CD4-positive, alpha-beta memory T cell (primary cell): Measurements from ENCODE around the gene CD68. TPM values are rescaled to one million over a fixed set of nuclear protein-coding genes. Genes with fewer than 3 reads are reported as not detected.

ENCODE experiments used
- CTCF ChIA-PET: fragments of 350-600 bp; sonication (Branson Sonifier 250); formaldehyde crosslinking; loops from one replicate; lab custom pipeline; 2021; ENCODE audit warnings: inconsistent platforms; ENCODE audit not compliant: partially characterized antibody; lab: Charles Lee
- POLR2A ChIA-PET: fragments of 350-600 bp; sonication (Branson Sonifier 250); formaldehyde crosslinking; loops from one replicate; lab custom pipeline; 2021; ENCODE audit not compliant: partially characterized antibody; lab: Charles Lee
- DNase-seq, 5 donors: peaks; one replicate each; pipeline versions ENCODE4 v3.0.0 to v3.0.0-alpha.2; 2020 to 2022; ENCODE audit warnings: mixed read lengths in 1 of 5
- H3K27ac ChIP-seq: one replicate; pipeline ENCODE4 v1.7.0; 2013; ENCODE audit warnings: low read depth, low read length
- H3K27me3 ChIP-seq: 2 replicates; pipeline ENCODE4 v1.7.0; 2013; ENCODE audit warnings: mild to moderate bottlenecking, low read length, moderate library complexity; ENCODE audit not compliant: insufficient read depth
- H3K36me3 ChIP-seq: 2 replicates; pipeline ENCODE4 v1.7.0; 2013; ENCODE audit warnings: mild to moderate bottlenecking, low read length, moderate library complexity; ENCODE audit not compliant: insufficient read depth
- H3K4me1 ChIP-seq: 2 replicates; pipeline ENCODE4 v1.7.0; 2013; ENCODE audit warnings: mild to moderate bottlenecking, low read length, moderate library complexity; ENCODE audit not compliant: insufficient read depth
- H3K4me3 ChIP-seq, 2 donors: one replicate each; pipeline ENCODE4 v1.7.0; 2013; ENCODE audit warnings: low read length in 2 of 2, mild to moderate bottlenecking in 1 of 2
- H3K9me3 ChIP-seq, 2 donors: one replicate each; pipeline ENCODE4 v1.7.0; 2013; ENCODE audit warnings: low read length in 2 of 2, control low read depth in 1 of 2; ENCODE audit not compliant: control insufficient read depth in 1 of 2
- H3K27ac Mint-ChIP-seq, 7 donors: one replicate each; pipeline ENCODE4 v1.8.0; 2020 to 2021; ENCODE audit warnings: mixed read lengths in 7 of 7, mild to moderate bottlenecking in 6 of 7, inconsistent platforms in 3 of 7, moderate library complexity in 3 of 7
- H3K27me3 Mint-ChIP-seq, 2 donors: one replicate each; pipeline ENCODE4 v1.8.0; 2020 to 2021; ENCODE audit warnings: mixed read lengths in 2 of 2
- H3K36me3 Mint-ChIP-seq, 2 donors: one replicate each; pipeline ENCODE4 v1.8.0; 2020 to 2021; ENCODE audit warnings: mixed read lengths in 2 of 2, inconsistent platforms in 1 of 2, mild to moderate bottlenecking in 1 of 2
- H3K4me1 Mint-ChIP-seq, 4 donors: one replicate each; pipeline ENCODE4 v1.8.0; 2020 to 2021; ENCODE audit warnings: mixed read lengths in 4 of 4, mild to moderate bottlenecking in 1 of 4
- H3K4me3 Mint-ChIP-seq, 8 donors: one replicate each; pipeline ENCODE4 v1.8.0; 2020 to 2021; ENCODE audit warnings: mixed read lengths in 8 of 8, mild to moderate bottlenecking in 7 of 8, moderate library complexity in 6 of 8, inconsistent platforms in 3 of 8
- H3K9me3 Mint-ChIP-seq, 8 donors: one replicate each; pipeline ENCODE4 v1.8.0; 2020 to 2021; ENCODE audit warnings: mixed read lengths in 8 of 8, mild to moderate bottlenecking in 5 of 8, inconsistent platforms in 3 of 8, moderate library complexity in 1 of 8
- intact Hi-C: fragments of 100-400 bp; cut with micrococcal nuclease; formaldehyde crosslinking; loops from one replicate; pipeline ENCODE4 v1.15.1; 2023
- polyA plus RNA-seq, 2 donors: library from polyadenylated mRNA; unstranded; fragments of 300-500 nt; fragmentation: Illumina TruSeq; gene quantifications; one replicate each; pipeline ENCODE4 v1.2.3, GENCODE V29; 2021
- total RNA-seq, 2 experiments: library from RNA; stranded (reverse); gene quantifications; one replicate each; pipeline ENCODE4 v1.2.3, GENCODE V29; 2021

CD68 gene
- total and polyA plus RNA-seq, 4 experiments from 2014 or later = 0.59 to 20.9 (median 19.8) TPM; not detected in 1

- Histone ChIP-seq H3K27me3 (no peaks in the 10 kb centered on the region), H3K4me3 (peak overlapping the region; percentile 57 to 93), H3K9me3 (no peaks in the 10 kb centered on the region), H3K4me1 (peaks cover 48% of the 10 kb centered on the region), H3K36me3 (peaks cover 58% of the 10 kb centered on the region), H3K27ac (peak overlapping the region; percentile 97)
- peak overlapping the region; percentile 98 to 100 (median 99) for H3K27ac Mint-ChIP-seq
- peaks cover 0 to 15% (median 0%) of the 10 kb centered on the region in 8 donors for H3K9me3 Mint-ChIP-seq
- peaks cover 67 to 86% of the 10 kb centered on the region in 2 donors for H3K36me3 Mint-ChIP-seq
- H3K27me3 Mint-ChIP-seq = no peaks in the 10 kb centered on the region
- H3K4me1 Mint-ChIP-seq = peaks cover 29 to 70% (median 47%) of the 10 kb centered on the region in 4 donors
- peak; percentile 90 to 94 (median 92) for DNase-seq
- peak overlapping the region; percentile 94 to 100 (median 98) for H3K4me3 Mint-ChIP-seq
- intact Hi-C loops = loop anchor here (2.0 to 5.0 kb wide), 8 partner anchors 25 to 526 kb away; partner anchors contain the start of genes CTDNEP1, CYB5D1, EIF5A and ELP5
- ChIA-PET CTCF (interaction anchor here (1.0 to 4.2 kb wide), 8 partner anchors 11 to 137 kb away, joined by 3 to 30 read pairs (median 8); partner anchors contain the start of genes FXR2, MPDU1, SENP3 and SOX15), POLR2A (interaction anchor here (0.6 to 8.6 kb wide), 23 partner anchors 7 to 336 kb away, joined by 3 to 220 read pairs (median 6); partner anchors contain the start of genes CD68, FXR2, GABARAP and MPDU1)
Observed at GRCh38 chr17:7573324-7574080, 5.9 kb upstream of the CD68 start.

DNA sequence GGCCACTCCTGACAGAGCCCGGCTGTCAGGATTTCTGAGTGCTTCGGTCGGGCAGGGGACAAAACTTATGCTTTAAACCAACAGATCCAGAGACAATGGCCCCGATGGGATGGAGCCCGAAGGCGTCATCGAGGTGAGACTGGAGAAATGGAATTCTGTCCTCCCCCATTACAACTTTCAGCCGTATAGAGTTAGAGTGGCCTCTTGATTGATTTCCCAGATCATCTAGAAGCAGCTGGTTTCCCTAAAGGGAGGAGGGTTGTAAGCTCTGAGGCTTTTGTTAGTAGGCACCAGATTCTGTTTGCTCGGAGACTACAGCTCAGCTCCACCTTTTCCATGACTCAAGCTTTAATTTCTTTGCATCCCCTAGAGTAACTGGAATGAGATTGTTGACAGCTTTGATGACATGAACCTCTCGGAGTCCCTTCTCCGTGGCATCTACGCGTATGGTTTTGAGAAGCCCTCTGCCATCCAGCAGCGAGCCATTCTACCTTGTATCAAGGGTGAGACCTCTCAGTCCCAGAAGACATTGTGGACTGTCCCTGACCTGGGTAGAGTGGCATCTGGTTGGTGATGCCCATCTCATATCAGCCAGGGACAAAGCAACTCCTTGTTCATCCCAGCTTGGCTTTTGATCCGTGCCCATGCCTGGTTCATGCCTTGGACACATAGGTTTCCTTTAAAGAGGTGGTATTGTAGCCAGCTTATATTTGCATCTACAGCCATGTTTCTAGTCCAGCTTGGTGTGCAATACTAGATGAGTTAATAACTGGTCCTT, 5.1 kb upstream of the CD68 start:
- no peaks in the 10 kb centered on the region for H3K27me3 ChIP-seq
- intact Hi-C loops = loop anchor here (5.0 kb wide), 3 partner anchors 283 to 527 kb away; partner anchors contain the start of genes CTDNEP1, CYB5D1, ELP5 and NAA38
- Mint-ChIP-seq H3K4me3 (peak overlapping the region; percentile 82 to 100 (median 98)), H3K36me3 (peaks cover 67 to 87% of the 10 kb centered on the region in 2 donors), H3K27ac (peak overlapping the region; percentile 81 to 99 (median 99)), H3K4me1 (peaks cover 33 to 77% (median 54%) of the 10 kb centered on the region in 4 donors), H3K27me3 (no peaks in the 10 kb centered on the region), H3K9me3 (peaks cover 0 to 19% (median 0%) of the 10 kb centered on the region in 8 donors)
- peaks cover 56% of the 10 kb centered on the region for H3K4me1 ChIP-seq
- peak overlapping the region; percentile 97 for H3K27ac ChIP-seq
- H3K9me3 ChIP-seq = no peaks in the 10 kb centered on the region
- ChIA-PET CTCF (interaction anchor here (0.7 to 2.9 kb wide), 9 partner anchors 10 to 218 kb away, joined by 3 to 18 read pairs (median 5); partner anchors contain the start of genes FXR2, MPDU1, SENP3 and SOX15), POLR2A (interaction anchor here (0.6 to 8.6 kb wide), 22 partner anchors 11 to 562 kb away, joined by 3 to 220 read pairs (median 6); partner anchors contain the start of genes GABARAP, MPDU1, NEURL4 and POLR2A)
- DNase-seq = no peak
- peaks cover 63% of the 10 kb centered on the region for H3K36me3 ChIP-seq
- peak overlapping the region; percentile 47 to 93 for H3K4me3 ChIP-seq

DNA sequence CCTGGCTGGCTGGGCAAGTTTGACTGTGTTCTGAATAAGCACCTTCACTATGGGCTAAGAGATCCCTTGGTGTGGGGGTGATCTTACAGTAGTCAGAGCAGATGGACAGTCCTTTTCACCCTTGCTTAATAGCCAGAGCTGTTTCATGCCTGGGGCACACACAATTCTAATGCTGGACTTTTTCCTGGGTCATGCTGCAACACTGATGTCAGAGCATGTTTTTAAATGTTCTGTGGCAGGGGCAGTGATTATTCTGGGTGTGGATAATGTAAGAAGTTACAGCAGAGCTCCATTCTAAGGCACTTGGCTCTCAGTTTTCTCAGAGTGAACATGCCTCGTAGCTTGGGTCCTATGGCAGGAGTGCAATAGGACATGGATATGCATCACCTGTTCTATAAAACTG, 4.0 kb upstream of the CD68 start:
- intact Hi-C loops = no loop called here
- H3K27ac Mint-ChIP-seq = peak overlapping the region; percentile 48 to 99 (median 98)

GRCh38 chr17:7575959-7576358, 3.5 kb upstream of the CD68 start:
- DNase-seq = no peak

More for the DNA sequence above, 4.0 kb upstream of the CD68 start:
- H3K4me1 Mint-ChIP-seq = peaks cover 38 to 89% (median 58%) of the 10 kb centered on the region in 4 donors
- H3K36me3 Mint-ChIP-seq = peaks cover 60 to 84% of the 10 kb centered on the region in 2 donors
- H3K27me3 Mint-ChIP-seq = no peaks in the 10 kb centered on the region
- H3K36me3 ChIP-seq = peaks cover 54% of the 10 kb centered on the region
- peak overlapping the region; percentile 97 for H3K27ac ChIP-seq
- peak overlapping the region in 6 of 8 donors; percentile 24 to 99 (median 68) for H3K4me3 Mint-ChIP-seq
- H3K9me3 Mint-ChIP-seq = peaks cover 0 to 24% (median 0%) of the 10 kb centered on the region in 8 donors
- H3K27me3 ChIP-seq = no peaks in the 10 kb centered on the region
- no peak overlapping the region for H3K4me3 ChIP-seq
- H3K4me1 ChIP-seq = peaks cover 65% of the 10 kb centered on the region
- no peaks in the 10 kb centered on the region for H3K9me3 ChIP-seq
- CTCF ChIA-PET = interaction anchor here (0.6 to 2.9 kb wide), 6 partner anchors 9 to 111 kb away, joined by 3 to 18 read pairs (median 8); partner anchors contain the start of genes MPDU1, SENP3, SOX15 and TP53
- POLR2A ChIA-PET = interaction anchor here (0.5 to 8.6 kb wide), 14 partner anchors 9 to 563 kb away, joined by 3 to 220 read pairs (median 5); partner anchors contain the start of genes FXR2, KCTD11, MPDU1 and POLR2A
- no peak for DNase-seq

DNA sequence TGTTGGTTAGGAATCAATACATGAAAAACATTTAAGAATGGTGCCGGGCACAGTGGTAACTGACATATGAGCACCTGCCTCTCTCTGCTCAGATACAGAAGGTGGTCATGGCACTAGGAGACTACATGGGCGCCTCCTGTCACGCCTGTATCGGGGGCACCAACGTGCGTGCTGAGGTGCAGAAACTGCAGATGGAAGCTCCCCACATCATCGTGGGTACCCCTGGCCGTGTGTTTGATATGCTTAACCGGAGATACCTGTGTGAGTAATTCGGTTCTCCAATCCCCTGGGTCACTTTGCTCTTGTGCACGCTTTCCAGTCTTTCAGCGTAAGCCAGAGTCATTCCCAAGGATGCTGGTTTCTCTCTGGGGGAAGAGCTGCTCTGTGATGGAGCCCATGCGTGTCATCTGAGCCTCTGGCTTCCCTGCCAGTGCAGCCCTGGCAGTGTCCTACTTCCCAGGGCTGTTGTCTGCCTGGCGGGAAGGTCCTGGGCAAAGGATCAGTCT, 3.0 kb upstream of the CD68 start:
- Mint-ChIP-seq H3K27ac (peak overlapping the region in 6 of 7 donors; percentile 13 to 99 (median 90)), H3K36me3 (peaks cover 53 to 83% of the 10 kb centered on the region in 2 donors), H3K27me3 (no peaks in the 10 kb centered on the region), H3K4me3 (peak overlapping the region in 6 of 8 donors; percentile 22 to 79 (median 46)), H3K9me3 (peaks cover 0 to 26% (median 0%) of the 10 kb centered on the region in 8 donors), H3K4me1 (peaks cover 42 to 94% (median 60%) of the 10 kb centered on the region in 4 donors)
- Histone ChIP-seq H3K27ac (no peak overlapping the region), H3K27me3 (no peaks in the 10 kb centered on the region), H3K9me3 (no peaks in the 10 kb centered on the region), H3K4me1 (peaks cover 65% of the 10 kb centered on the region), H3K4me3 (no peak overlapping the region), H3K36me3 (peaks cover 54% of the 10 kb centered on the region)
- DNase-seq = no peak
- POLR2A ChIA-PET = interaction anchor here (0.7 to 8.6 kb wide), 7 partner anchors 10 to 224 kb away, joined by 3 to 220 read pairs (median 5); partner anchors contain the start of genes FXR2, KCTD11, MPDU1 and SENP3
- CTCF ChIA-PET = interaction anchor here (1.0 to 2.9 kb wide), 2 partner anchors 16 to 111 kb away, joined by 3 to 18 read pairs; partner anchors contain the start of genes SENP3 and TP53
- intact Hi-C loops = no loop called here

More at GRCh38 chr17:7575959-7576358, 3.5 kb upstream of the CD68 start:
- no peaks in the 10 kb centered on the region for H3K27me3 ChIP-seq
- intact Hi-C loops = no loop called here
- ChIA-PET CTCF (interaction anchor here (1.0 to 2.9 kb wide), 4 partner anchors 15 to 111 kb away, joined by 3 to 18 read pairs (median 4); partner anchors contain the start of genes SENP3 and TP53), POLR2A (interaction anchor here (0.5 to 8.6 kb wide), 11 partner anchors 9 to 224 kb away, joined by 3 to 220 read pairs (median 5); partner anchors contain the start of genes FXR2, KCTD11, MPDU1 and POLR2A)
- Mint-ChIP-seq H3K27ac (peak overlapping the region in 6 of 7 donors; percentile 42 to 99 (median 98)), H3K9me3 (peaks cover 0 to 24% (median 0%) of the 10 kb centered on the region in 8 donors), H3K4me3 (peak overlapping the region in 5 of 8 donors; percentile 24 to 99 (median 29)), H3K36me3 (peaks cover 55 to 84% of the 10 kb centered on the region in 2 donors), H3K4me1 (peaks cover 40 to 93% (median 60%) of the 10 kb centered on the region in 4 donors), H3K27me3 (no peaks in the 10 kb centered on the region)
- peak overlapping the region; percentile 97 for H3K27ac ChIP-seq
- H3K9me3 ChIP-seq = no peaks in the 10 kb centered on the region
- H3K4me3 ChIP-seq = no peak overlapping the region
- peaks cover 54% of the 10 kb centered on the region for H3K36me3 ChIP-seq
- peaks cover 65% of the 10 kb centered on the region for H3K4me1 ChIP-seq
